HFFc6 (cell line): ENCODE measurements around the gene COQ8A. TPM values are rescaled to one million over a fixed set of nuclear protein-coding genes. Genes with fewer than 3 reads are reported as not detected.
"Not testable (repeated sequence)": the region's sequence is repeated elsewhere in the genome, so short reads cannot be mapped to it uniquely, and the experiment has no call there.

ENCODE experiments used
- DNase-seq: peaks from one replicate; pipeline ENCODE4 v3.0.0-alpha.2; 2018
- H3K27ac Mint-ChIP-seq: 2 replicates; pipeline ENCODE4 v1.8.0; 2020; ENCODE audit warnings: mild to moderate bottlenecking, mixed read lengths
- H3K27me3 Mint-ChIP-seq: 2 replicates; pipeline ENCODE4 v1.8.0; 2021; ENCODE audit warnings: mild to moderate bottlenecking, moderate library complexity, mixed read lengths; ENCODE audit not compliant: insufficient read depth
- H3K36me3 Mint-ChIP-seq: 2 replicates; pipeline ENCODE4 v1.8.0; 2021; ENCODE audit warnings: low read depth, mixed read lengths
- H3K4me1 Mint-ChIP-seq: 2 replicates; pipeline ENCODE4 v1.8.0; 2020; ENCODE audit warnings: low read depth, mixed read lengths
- H3K4me3 Mint-ChIP-seq: 2 replicates; pipeline ENCODE4 v1.8.0; 2020; ENCODE audit warnings: mild to moderate bottlenecking, moderate library complexity, mixed read lengths
- H3K9me3 Mint-ChIP-seq: 2 replicates; pipeline ENCODE4 v1.8.0; 2020; ENCODE audit warnings: mild to moderate bottlenecking, mixed read lengths
- total RNA-seq, 6 experiments: library from RNA; stranded (reverse); fragmentation: NEBNext Ultra II Directional; extraction: Animal tissue kit (Norgen Biotek cat#: 25700); gene quantifications; 2 replicates in 1 of 6; 3 replicates in 5 of 6; pipeline ENCODE4 v1.2.3, GENCODE V29; 2021
- TF ChIP-seq, protein P1 (sequence below): fragments of 200-600 bp; sonication (generic); IDR thresholded peaks from 2 replicates; pipeline ENCODE4 v1.5.0; 2021; ENCODE audit warnings: antibody characterized with exemption, mild to moderate bottlenecking

COQ8A gene
- total RNA-seq, 6 experiments from 2014 or later: 4.1 to 8.1 (median 4.9) TPM

DNA sequence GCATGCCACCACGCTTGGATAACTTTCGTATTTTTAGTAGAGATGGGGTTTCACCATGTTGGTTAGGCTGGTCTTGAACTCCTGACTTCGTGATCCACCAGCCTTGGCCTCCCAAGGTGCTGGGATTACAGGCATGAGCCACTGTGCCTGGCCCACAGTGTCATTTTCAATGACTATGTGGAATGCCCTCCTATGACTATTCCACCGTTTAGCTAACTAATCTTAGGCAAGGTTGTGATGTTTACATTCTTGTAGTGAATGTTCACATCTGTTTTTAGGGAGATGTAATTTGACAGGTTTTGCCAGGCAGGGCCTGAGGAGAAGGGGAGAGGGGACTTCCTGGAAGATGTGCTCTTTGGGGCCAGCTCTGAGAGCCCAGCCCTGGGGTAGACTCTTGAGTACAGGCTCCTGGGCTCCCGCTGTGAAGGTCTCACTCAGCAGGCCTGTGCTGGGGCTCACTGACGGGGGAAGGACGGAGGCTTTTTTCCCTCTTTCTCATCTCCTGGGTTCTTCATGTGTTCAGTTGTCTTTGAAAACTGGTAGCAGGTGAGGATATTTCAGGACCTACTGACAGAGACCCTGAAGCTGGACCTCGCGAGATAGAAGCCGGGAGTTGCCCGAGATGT is 13.2 kb downstream of the COQ8A start:
- TF ChIP-seq, protein P1, sequence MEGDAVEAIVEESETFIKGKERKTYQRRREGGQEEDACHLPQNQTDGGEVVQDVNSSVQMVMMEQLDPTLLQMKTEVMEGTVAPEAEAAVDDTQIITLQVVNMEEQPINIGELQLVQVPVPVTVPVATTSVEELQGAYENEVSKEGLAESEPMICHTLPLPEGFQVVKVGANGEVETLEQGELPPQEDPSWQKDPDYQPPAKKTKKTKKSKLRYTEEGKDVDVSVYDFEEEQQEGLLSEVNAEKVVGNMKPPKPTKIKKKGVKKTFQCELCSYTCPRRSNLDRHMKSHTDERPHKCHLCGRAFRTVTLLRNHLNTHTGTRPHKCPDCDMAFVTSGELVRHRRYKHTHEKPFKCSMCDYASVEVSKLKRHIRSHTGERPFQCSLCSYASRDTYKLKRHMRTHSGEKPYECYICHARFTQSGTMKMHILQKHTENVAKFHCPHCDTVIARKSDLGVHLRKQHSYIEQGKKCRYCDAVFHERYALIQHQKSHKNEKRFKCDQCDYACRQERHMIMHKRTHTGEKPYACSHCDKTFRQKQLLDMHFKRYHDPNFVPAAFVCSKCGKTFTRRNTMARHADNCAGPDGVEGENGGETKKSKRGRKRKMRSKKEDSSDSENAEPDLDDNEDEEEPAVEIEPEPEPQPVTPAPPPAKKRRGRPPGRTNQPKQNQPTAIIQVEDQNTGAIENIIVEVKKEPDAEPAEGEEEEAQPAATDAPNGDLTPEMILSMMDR: no peak
- no peak overlapping the region for H3K27ac Mint-ChIP-seq
- no peak for DNase-seq
- peaks cover under 1% of the 10 kb centered on the region; the same call in 1 of the 2 replicates for H3K9me3 Mint-ChIP-seq
- peaks cover 1% of the 10 kb centered on the region; the same call in 1 of the 2 replicates for H3K36me3 Mint-ChIP-seq
- no peaks in the 10 kb centered on the region for H3K4me1 Mint-ChIP-seq
- no peak overlapping the region for H3K4me3 Mint-ChIP-seq
- H3K27me3 Mint-ChIP-seq: peaks cover 4% of the 10 kb centered on the region

DNA sequence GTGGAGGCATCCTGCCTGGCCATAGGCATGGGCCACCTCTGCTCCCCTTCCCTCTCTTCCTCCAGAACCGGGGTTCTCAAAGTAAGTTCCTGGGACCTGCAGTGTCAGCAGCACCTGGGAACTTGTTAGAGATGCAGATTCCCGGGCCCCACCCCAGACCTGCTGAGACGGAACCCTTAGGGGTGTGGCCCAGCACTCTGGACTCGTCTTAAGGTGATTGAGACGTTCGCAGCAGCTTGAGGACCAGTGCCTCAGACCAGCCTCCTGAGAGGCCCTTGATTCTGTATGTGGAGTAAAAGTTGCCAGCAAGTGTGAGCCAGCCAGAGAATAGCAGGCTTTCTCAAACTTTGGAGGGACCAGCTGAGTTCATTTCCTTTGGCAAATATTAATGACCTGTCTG is 14.2 kb downstream of the COQ8A start:
- Mint-ChIP-seq H3K36me3 (no peaks in the 10 kb centered on the region), H3K27me3 (peaks cover 2% of the 10 kb centered on the region), H3K27ac (no peak overlapping the region), H3K9me3 (no peaks in the 10 kb centered on the region), H3K4me1 (no peaks in the 10 kb centered on the region), H3K4me3 (no peak overlapping the region)
- DNase-seq: no peak
- TF ChIP-seq, protein P1: no peak

DNA sequence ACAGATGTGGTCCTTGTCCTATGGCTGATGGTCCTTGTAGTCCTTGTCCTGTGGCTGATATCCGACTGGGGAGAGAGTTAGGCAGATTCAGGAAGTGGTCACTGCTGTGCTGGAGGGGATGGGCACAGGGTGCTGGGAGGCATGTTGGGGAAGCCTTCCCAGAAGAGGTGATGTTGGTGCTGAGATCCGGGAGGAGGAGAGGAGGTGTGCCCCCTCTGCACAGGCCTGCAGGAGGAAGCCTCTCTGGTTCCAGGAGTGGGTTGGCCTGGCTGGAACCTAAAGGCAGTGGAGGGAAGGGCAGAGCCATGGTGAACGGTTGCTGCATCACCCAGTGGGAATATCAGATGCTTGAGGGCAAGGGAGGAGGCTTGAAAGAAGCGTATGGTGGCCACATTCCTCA is 14.7 kb downstream of the COQ8A start:
- Mint-ChIP-seq H3K27me3 (peaks cover 2% of the 10 kb centered on the region), H3K4me3 (no peak overlapping the region), H3K36me3 (no peaks in the 10 kb centered on the region), H3K4me1 (no peaks in the 10 kb centered on the region), H3K27ac (no peak overlapping the region), H3K9me3 (peaks cover 4% of the 10 kb centered on the region; the same call in 1 of the 2 replicates)
- DNase-seq: no peak
- TF ChIP-seq, protein P1: no peak

DNA sequence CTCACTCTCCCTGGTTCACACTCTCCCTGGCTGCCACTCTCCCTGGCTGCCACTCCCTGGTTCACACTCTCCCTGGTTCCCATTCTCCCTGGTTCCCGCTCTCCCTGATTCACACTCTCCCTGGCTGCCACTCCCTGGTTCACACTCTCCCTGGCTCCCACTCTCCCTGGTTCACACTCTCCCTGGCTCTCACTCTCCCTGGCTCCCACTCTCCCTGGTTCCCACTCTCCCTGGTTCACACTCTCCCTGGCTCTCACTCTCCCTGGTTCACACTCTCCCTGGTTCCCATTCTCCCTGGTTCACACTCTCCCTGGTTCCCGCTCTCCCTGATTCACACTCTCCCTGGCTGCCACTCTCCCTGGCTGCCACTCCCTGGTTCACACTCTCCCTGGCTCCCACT is 15.8 kb downstream of the COQ8A start:
- not testable (repeated sequence) for H3K4me1 Mint-ChIP-seq, H3K36me3 Mint-ChIP-seq, H3K9me3 Mint-ChIP-seq, H3K27ac Mint-ChIP-seq, H3K27me3 Mint-ChIP-seq, H3K4me3 Mint-ChIP-seq, DNase-seq

DNA sequence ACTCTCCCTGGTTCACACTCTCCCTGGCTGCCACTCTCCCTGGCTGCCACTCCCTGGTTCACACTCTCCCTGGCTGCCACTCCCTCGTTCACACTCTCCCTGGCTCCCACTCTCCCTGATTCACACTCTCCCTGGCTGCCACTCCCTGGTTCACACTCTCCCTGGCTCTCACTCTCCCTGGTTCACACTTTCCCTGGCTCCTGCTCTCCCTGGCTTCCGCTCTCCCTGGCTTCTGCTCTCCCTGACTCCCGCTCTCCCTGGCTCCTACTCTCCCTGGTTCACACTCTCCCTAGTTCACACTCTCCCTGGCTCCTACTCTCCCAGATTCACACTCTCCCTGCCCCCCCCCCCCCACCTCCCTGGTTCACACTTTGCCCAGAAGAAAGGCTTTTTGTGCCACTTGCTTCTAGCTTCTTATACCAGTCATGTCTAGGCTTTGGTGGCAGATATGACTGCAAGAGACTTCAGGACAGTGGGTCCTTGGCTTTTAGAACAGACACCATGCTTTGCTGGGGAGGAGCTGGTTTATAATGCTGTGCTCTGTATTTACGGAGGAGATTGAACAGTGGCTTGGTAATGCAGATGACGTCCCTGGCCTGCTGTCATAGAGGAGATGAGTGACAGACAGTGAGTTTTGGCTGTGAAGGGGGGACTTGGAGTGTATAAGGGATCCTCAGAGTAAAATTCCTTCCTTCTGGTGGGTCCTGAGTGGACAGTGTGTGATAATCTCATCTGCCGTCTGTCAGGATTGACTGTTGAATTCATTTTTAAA is 17.0 kb downstream of the COQ8A start:
- DNase-seq: no peak

More for the DNA sequence above, 17.0 kb downstream of the COQ8A start:
- no peaks in the 10 kb centered on the region for H3K4me1 Mint-ChIP-seq
- peaks cover 5% of the 10 kb centered on the region; the same call in 1 of the 2 replicates for H3K9me3 Mint-ChIP-seq
- H3K27ac Mint-ChIP-seq: no peak overlapping the region
- no peak overlapping the region for H3K4me3 Mint-ChIP-seq
- H3K36me3 Mint-ChIP-seq: no peaks in the 10 kb centered on the region
- TF ChIP-seq, protein P1: no peak
- peaks cover 2% of the 10 kb centered on the region; the same call in 1 of the 2 replicates for H3K27me3 Mint-ChIP-seq
